ENCODE measurements around the gene PTPN2. TPM values are rescaled to one million over a fixed set of nuclear protein-coding genes. Genes with fewer than 3 reads are reported as not detected.

Gene PTPN2
- total and polyA plus RNA-seq, 2 experiments from 2014 or later, result 49.9 to 65.5 TPM

DNA sequence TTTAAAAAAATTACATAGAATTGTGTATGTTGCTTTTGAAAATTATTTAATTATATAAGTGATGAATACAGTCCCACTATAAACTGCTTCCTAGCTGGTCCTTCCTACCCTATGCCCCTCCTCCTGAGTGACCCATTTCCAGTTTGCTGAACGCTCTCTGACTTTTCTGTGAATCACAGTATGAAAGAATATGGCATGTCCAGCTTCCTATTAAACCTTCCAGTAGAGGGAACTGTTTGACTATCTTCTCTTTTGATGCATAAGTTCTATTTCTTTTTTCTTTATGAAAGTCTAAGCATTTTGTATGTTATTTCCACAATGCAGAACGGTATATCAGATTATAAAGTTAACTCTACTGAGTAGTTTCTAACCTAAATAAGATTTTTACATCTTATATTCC, 139.9 kb downstream of the PTPN2 start:
- Mint-ChIP-seq H3K9me3 (no peaks in the 10 kb centered on the region), H3K27me3 (ENCODE audit: insufficient read depth, low read depth, poor library complexity) (peaks cover 3% of the 10 kb centered on the region), H3K27ac (no peak overlapping the region), H3K4me3 (no peak overlapping the region), H3K36me3 (ENCODE audit: low read depth) (no peaks in the 10 kb centered on the region), H3K4me1 (no peaks in the 10 kb centered on the region)
- Histone ChIP-seq H4K20me1 (replicated peaks; ENCODE audit: insufficient read depth) (no peaks in the 10 kb centered on the region), H3K4me1 (ENCODE audit: insufficient read depth) (no peaks in the 10 kb centered on the region; the same call in 1 of the 2 replicates), H3K27ac (ENCODE audit: low read depth) (no peak overlapping the region), H3F3A (replicated peaks; ENCODE audit: low read depth) (no peaks in the 10 kb centered on the region), H3K36me3 (ENCODE audit: insufficient read depth) (no peaks in the 10 kb centered on the region), H2AFZ (no peak overlapping the region), H3K9me2 (ENCODE audit: insufficient read depth) (no peaks in the 10 kb centered on the region), H3K4me3 (no peak overlapping the region), H3K79me2 (replicated peaks; ENCODE audit: insufficient read depth) (no peaks in the 10 kb centered on the region), H3K4me2 (no peak overlapping the region), H3K27me3 (ENCODE audit: insufficient read depth) (no peaks in the 10 kb centered on the region)
- DNase-seq (ENCODE audit: low spot score) (peak; percentile 28), ATAC-seq (no peak)
- TF ChIP-seq, protein P1, sequence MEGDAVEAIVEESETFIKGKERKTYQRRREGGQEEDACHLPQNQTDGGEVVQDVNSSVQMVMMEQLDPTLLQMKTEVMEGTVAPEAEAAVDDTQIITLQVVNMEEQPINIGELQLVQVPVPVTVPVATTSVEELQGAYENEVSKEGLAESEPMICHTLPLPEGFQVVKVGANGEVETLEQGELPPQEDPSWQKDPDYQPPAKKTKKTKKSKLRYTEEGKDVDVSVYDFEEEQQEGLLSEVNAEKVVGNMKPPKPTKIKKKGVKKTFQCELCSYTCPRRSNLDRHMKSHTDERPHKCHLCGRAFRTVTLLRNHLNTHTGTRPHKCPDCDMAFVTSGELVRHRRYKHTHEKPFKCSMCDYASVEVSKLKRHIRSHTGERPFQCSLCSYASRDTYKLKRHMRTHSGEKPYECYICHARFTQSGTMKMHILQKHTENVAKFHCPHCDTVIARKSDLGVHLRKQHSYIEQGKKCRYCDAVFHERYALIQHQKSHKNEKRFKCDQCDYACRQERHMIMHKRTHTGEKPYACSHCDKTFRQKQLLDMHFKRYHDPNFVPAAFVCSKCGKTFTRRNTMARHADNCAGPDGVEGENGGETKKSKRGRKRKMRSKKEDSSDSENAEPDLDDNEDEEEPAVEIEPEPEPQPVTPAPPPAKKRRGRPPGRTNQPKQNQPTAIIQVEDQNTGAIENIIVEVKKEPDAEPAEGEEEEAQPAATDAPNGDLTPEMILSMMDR (conservative IDR thresholded peaks at IDR 0.05; ENCODE audit: low read depth in 2 of 2), result peak; percentile 38 to 47; a peak in 3 of 4 replicates
- no peak for TF ChIP-seq EZH2 (IDR thresholded peaks at IDR 0.05; ENCODE audit: low read depth, unreplicated experiment)

DNA sequence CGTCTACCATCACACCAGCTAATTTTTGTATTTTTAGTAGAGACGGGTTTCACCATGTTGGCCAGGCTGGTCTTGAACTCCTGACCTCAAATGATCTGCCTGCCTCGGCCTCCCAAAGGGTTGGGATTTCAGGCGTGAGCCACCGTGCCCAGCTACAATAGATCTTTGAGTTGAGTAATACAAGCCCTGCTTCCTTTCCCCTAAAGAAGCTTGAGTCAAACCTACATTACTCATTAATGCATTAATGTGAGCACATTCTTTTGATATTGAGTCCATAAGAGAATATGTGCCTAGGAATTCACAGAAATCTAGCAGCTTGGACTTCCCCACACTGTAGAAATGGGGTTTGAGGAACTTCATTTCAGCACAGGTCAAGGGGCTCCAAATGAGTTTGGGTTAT, 141.6 kb downstream of the PTPN2 start:
- DNase-seq (ENCODE audit: low spot score), result no peak
- H3K27ac Mint-ChIP-seq, result no peak overlapping the region
- H4K20me1 ChIP-seq (replicated peaks; ENCODE audit: insufficient read depth), result no peaks in the 10 kb centered on the region
- H3K4me1 ChIP-seq (ENCODE audit: insufficient read depth), result no peaks in the 10 kb centered on the region; the same call in 1 of the 2 replicates
- no peaks in the 10 kb centered on the region for H3K27me3 ChIP-seq (ENCODE audit: insufficient read depth)
- H3K36me3 ChIP-seq (ENCODE audit: insufficient read depth), result no peaks in the 10 kb centered on the region
- H2AFZ ChIP-seq, result no peak overlapping the region
- H3K79me2 ChIP-seq (replicated peaks; ENCODE audit: insufficient read depth), result no peaks in the 10 kb centered on the region
- H3K9me2 ChIP-seq (ENCODE audit: insufficient read depth), result no peaks in the 10 kb centered on the region
- no peak overlapping the region for H3K4me3 Mint-ChIP-seq
- no peak overlapping the region for H3K4me2 ChIP-seq
- no peak for ATAC-seq
- no peaks in the 10 kb centered on the region for H3F3A ChIP-seq (replicated peaks; ENCODE audit: low read depth)
- no peak for TF ChIP-seq CREB1 (CRISPR knock-in tag; IDR thresholded peaks at IDR 0.05; ENCODE audit: low read depth)
- no peak for TF ChIP-seq ZNF114 (CRISPR knock-in tag; IDR thresholded peaks at IDR 0.05)
- TF ChIP-seq EZH2phosphoT487 (IDR thresholded peaks at IDR 0.05; ENCODE audit: unreplicated experiment), result no peak
- TF ChIP-seq POLR2AphosphoS5 (IDR thresholded peaks at IDR 0.05; ENCODE audit: low read depth), result no peak
- TF ChIP-seq, protein P2, sequence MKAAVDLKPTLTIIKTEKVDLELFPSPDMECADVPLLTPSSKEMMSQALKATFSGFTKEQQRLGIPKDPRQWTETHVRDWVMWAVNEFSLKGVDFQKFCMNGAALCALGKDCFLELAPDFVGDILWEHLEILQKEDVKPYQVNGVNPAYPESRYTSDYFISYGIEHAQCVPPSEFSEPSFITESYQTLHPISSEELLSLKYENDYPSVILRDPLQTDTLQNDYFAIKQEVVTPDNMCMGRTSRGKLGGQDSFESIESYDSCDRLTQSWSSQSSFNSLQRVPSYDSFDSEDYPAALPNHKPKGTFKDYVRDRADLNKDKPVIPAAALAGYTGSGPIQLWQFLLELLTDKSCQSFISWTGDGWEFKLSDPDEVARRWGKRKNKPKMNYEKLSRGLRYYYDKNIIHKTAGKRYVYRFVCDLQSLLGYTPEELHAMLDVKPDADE (IDR thresholded peaks at IDR 0.05), result no peak
- TF ChIP-seq STAT1 (IDR thresholded peaks at IDR 0.05; ENCODE audit: unreplicated experiment), result no peak
- H3K27ac ChIP-seq (ENCODE audit: low read depth), result no peak overlapping the region
- H3K27me3 Mint-ChIP-seq (ENCODE audit: insufficient read depth, low read depth, poor library complexity), result peaks cover 3% of the 10 kb centered on the region
- H3K4me3 ChIP-seq, result no peak overlapping the region
- H3K4me1 Mint-ChIP-seq, result no peaks in the 10 kb centered on the region
- H3K9me3 Mint-ChIP-seq, result no peaks in the 10 kb centered on the region
- no peaks in the 10 kb centered on the region for H3K36me3 Mint-ChIP-seq (ENCODE audit: low read depth)

Small RNA genes lying within 50 kb of the gene (small RNA-seq; reads per million reads assigned to genes)
- gene RF00019 (ENCODE audit: low replicate concordance), result not detected

Other genes with a start within 250 kb of the PTPN2 start
- 15.5 and 16.6 TPM in 2 replicates for gene SPIRE1, start 226.1 kb downstream of the PTPN2 start, total RNA-seq (2014; rRNA removed; shearing (Covaris generic))
- 2.9 and 5.0 TPM in 2 replicates for gene SPIRE1, start 226.1 kb downstream of the PTPN2 start, polyA plus RNA-seq (2016; fragmentation: Nextera tagmentation; extraction: Ambion mirVana)
- gene CEP76, start 181.5 kb downstream of the PTPN2 start, total RNA-seq (2014; rRNA removed; shearing (Covaris generic)), result 17.9 and 25.9 TPM in 2 replicates
- gene CEP76, start 181.5 kb downstream of the PTPN2 start, polyA plus RNA-seq (2016; fragmentation: Nextera tagmentation; extraction: Ambion mirVana), result 10.4 and 11.2 TPM in 2 replicates
- 87.8 and 93.9 TPM in 2 replicates for gene PSMG2, start 181.2 kb downstream of the PTPN2 start, total RNA-seq (2014; rRNA removed; shearing (Covaris generic))
- gene PSMG2, start 181.2 kb downstream of the PTPN2 start, polyA plus RNA-seq (2016; fragmentation: Nextera tagmentation; extraction: Ambion mirVana), result 151 and 154 TPM in 2 replicates
- gene SEH1L, start 63.8 kb upstream of the PTPN2 start, total RNA-seq (2014; rRNA removed; shearing (Covaris generic)), result 72.0 and 95.0 TPM in 2 replicates
- 40.9 and 46.9 TPM in 2 replicates for gene SEH1L, start 63.8 kb upstream of the PTPN2 start, polyA plus RNA-seq (2016; fragmentation: Nextera tagmentation; extraction: Ambion mirVana)
- gene CEP192, start 107.1 kb upstream of the PTPN2 start, total RNA-seq (2014; rRNA removed; shearing (Covaris generic)), result 23.3 and 30.6 TPM in 2 replicates
- gene CEP192, start 107.1 kb upstream of the PTPN2 start, polyA plus RNA-seq (2016; fragmentation: Nextera tagmentation; extraction: Ambion mirVana), result 15.2 and 19.9 TPM in 2 replicates

Measured in GM23338 (cell line).